GM18907 (cell line): ENCODE measurements around the gene LEMD1.

Experiments used
- ATAC-seq: cut with Tn5 transposase; IDR thresholded peaks from one replicate; pipeline ENCODE4 v1.9.1; 2021; ENCODE audit warnings: mild to moderate bottlenecking, moderate library complexity; ENCODE audit not compliant: unreplicated experiment

Gene LEMD1, protein sequence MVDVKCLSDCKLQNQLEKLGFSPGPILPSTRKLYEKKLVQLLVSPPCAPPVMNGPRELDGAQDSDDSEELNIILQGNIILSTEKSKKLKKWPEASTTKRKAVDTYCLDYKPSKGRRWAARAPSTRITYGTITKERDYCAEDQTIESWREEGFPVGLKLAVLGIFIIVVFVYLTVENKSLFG

DNA sequence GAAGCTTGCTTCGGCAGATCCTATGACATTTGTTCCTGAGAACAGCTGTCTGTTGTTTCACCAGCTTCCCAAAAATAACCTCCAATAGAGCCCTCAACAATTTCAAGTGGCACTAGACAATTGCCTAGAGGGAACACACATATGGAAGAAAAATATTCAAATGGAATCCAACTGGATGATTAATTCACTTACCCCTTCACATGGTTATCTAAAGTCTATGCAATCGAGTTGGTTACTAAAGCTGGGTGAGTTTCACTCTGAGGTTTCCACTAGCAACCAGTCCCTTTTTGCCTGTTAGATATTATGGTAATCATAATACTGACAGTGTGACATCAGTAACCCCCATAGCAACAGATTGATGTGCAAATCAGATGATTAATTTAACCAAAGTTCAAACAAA lies at the start of gene LEMD1:
LEMD1 (minus strand) TSS at position 259 of the 400 bp plus-strand sequence. CDS start 1,520 bp downstream, outside the sequence.
- no peak for ATAC-seq

DNA sequence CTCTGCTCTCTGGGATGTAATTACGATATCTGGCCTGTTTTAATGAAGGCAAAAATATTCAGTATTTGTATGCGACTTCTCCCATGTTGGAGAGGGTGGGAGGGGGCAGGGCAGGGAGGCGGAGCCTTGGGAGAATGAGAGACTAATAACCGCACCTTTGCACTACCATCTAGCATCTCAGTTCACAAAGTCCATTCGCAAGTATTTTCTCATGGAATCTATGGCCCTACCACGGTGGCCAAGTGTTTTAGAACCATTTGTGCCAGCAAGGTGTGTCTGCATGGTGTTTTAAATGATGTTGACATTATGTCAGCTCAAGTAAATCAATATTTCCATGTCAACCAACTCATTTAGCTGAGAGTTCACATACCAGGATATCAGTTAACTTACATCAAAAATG lies 48.3 kb upstream of the LEMD1 start:
- ATAC-seq: no peak

DNA sequence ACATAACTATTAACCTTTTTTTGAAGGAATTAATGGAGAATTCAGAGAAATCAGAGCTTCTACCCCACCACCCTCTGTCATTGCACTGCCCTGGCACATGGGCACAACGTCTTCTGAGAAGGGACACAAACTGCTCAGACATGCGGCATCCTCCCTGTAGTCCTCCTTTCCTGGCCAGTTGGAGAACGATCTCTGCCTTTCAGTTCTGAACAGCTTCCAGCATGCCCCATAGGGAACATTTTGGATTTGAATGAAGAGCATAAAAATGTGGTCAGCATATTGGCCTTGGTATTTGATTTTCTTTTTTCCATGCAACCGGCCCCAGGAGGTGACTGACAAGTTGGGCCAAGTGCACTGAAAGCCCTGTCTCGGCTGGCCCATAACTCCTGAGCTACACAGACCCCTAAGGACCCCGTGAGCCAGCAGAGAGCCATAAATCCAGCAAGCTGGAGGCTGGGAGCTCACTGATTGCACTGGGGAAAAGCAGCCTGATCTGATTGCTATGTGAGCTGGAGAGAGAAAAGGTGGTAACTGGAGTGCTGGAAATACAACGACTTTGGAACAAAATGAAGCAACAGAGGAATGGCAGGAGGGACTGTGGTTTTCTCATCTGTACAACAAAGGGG lies 44.9 kb upstream of the LEMD1 start:
- ATAC-seq: no peak

DNA sequence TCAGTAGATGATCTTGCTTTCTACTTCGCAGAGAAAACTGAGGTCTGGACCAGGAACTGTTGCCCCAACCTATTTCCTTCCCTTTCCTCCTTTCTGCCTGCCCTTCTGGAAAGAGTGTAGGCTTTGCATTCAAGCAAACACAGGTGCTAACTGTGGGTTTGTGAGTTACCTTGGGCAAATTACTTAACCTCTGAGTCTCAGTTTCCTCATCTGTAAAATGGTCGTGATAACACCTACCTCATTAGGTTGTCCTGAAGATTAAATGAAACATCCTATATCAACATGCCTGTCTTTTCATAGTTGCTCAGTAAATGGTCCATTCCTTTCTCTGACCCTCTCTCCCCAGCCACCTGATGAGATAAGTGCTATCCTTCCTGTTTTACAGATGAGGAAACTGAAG lies 43.5 kb upstream of the LEMD1 start:
- no peak for ATAC-seq

DNA sequence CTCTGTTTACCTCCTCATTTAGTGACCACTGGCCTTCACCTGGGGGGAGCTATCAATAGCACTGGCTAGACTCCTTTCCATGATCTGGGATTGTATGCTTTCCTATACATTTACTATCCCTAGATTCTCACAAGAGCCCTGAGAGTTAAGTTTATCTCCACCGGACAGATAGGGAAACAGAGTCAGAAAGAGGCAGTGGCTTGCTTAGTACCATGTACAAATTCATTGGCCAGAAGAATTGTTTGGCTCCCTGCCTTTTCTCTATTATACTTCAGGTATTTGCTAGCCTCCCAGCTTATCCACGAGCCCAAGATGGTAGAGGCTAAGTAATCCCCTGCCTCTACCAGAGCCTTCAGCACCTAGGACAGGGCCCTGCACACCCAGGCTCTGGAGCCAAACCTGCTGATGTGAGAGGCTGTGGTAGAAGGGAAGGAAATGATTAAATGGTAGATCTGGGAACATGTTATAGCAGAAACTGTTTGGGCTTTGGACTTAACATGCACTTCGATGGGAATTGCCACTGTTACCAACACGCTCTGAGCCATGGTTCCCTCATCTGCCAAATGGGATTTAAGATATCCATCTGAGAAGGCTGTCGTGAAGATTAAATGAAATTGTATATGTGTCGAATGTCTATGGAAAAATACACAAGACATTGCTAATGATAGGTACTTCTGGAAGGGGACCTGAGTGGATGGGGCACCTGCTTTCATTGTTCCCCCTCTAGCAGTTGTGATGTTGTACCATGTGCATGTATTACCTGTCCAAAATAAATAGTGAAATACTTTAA lies 37.1 kb upstream of the LEMD1 start:
- no peak for ATAC-seq

DNA sequence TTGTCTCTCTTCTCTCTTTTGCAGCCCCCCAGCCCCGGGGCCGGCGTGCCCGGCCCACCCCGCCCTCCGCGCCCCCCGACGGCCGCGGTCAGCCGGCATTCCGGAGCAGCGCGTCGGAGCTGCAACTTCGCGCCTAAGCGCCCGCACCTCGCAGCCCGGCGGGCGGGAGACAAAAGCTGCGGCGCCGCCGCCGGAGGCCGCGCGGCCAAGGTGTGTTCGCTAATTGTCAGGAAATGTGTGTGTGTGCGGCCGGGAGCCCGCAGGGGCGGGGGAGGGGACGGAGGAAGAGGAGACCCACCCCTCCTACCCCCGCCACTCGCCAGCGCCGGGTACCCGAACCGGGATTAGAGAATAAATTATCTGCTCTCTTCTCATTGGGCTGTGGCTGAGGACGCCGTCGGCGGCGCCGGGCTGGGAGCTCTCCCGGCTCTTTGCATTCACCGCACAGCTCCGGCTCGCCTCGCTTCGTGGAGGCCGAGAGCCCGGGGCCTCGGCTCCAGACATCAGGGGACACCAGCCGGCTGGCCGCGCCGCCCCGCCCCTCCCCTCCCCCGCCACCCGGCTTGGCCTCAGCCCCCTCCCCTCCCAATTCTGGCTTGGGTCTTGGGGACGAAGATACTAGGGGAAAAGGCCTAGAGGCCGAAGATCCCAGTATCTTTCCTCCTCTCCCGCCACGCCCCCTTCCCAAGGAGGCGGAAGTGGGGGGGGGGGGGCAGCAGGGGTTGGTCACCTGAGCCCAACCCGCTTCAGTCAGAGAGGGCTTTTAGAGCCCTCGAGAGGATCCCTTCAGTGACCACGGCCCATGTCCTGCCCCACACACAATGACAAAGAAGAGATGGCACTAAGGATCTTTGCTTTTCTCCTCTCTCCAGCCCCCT lies 35.3 kb upstream of the LEMD1 start:
- no peak for ATAC-seq

DNA sequence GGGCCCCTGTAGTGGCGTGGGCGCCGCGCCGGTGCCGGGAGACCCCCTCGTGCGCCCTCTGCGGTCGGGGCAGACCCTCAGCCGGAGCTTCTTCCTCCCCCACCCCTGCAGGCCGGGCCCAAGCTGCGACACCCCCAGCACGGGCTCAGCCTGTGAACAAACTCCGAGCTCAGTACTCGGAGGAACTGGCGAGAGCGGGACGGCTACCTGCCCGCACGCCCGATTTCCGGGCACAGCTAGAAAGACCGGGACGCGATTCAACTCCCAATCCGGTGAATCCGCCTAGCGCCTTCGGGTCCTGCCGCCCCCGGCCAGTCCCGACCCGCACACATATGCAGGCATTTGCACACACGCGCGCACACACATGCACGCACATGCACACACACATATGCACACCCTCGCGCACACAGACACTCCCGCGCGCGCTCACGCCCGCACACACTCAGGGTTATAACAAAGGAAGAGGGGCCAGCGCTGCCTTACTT lies 34.6 kb upstream of the LEMD1 start:
- no peak for ATAC-seq

DNA sequence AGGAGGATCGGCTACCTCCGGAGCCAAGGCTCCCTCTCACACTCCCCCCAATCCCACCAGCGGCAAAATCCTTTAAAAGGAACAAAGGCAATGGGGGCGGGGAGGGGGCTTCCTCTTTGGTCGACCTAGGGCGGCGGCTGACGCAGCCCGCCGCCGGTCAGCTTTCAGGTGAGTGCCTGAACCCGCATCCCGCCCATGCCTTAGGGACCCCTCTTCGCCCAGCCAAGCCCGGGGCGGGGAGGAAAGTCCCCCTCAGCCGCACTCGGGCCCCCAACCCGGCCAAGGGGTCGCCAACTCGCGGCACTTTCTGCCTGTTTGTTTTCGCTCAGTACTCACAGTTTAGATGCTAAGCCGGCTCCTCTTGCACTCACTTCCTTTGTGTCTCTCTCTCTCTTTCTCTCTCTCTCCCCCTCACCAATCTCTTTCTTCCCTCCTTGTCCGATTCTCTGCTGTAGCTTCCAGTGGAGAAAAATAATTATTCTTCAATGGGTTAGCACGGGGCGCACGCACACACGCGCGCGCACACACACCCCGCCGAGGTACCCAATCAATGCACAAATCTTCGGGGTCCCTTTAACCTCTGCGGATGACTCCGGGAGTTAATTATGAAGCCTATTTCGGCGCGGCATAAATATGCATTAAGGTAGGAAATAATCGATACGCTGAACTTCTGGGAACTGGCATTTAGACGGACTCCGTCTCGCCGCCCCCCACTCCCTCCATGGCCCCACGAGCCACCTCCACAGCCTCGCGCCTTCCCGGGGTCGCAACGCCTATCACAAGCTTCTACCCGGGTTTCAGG lies 33.9 kb upstream of the LEMD1 start, which contains the start of gene BLACAT1:
BLACAT1 (minus strand) TSS at position 465 of the 802 bp plus-strand sequence.
- no peak for ATAC-seq

DNA sequence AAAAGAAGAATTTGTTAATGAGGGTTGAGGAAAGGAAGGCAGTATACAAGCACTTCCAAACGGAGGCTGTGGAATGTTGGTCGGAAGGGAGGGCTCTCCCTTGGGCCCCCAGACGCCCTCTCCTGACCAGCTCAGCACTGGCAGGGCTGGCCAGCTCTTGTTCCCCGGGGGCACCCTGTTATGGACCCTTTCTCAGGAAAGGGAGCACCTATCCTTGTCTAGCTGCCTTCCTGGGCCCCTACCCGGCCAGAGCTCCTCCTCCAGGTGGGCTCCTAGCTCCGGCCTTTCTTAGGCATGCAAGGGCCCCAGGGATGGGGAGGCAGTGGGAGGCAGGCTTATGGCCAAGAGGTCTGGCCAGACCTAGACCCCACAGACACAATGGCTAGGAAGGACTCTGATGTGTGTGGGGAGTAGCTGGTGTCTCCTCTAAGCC lies 33.1 kb upstream of the LEMD1 start:
- no peak for ATAC-seq

DNA sequence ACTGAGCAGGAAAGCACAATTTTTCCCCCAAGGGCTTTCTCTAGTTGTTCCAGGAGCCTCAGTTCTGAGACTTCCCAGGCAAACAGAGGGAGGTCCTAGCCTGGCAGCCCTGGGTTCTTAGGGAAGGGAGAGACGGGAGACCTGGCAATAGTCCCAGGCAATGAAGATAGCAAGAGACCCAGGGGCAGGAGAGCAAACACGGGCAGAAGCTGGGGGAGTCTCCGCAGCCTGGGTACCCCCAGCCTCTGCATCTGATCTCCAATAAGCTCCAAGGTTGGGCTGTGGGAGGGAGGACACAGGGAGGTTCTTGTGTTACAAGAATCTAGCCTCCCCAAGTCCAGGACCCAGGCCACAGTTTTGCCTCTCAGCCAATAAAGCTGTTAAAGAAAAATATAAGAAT lies 31.6 kb upstream of the LEMD1 start:
- no peak for ATAC-seq

DNA sequence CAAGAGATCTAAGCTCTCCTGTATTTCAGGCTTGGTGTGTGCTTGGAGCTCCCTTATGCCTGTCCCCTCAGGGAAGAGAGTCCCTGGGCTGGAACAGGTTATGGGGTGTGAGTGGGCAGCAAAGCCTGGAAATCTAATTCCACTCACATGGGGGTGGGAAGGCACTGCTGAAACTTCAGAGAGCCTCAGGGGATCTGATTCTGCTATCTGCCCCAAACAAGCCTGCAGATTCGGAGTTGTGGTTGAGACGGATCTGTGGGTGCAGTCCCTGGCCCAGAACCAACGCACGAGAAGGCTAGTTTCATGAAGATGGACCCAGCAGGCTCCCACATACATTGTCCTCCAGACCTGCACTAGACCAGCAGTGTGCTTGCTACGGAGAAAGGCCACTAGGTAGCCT lies 31.1 kb upstream of the LEMD1 start:
- ATAC-seq: no peak

DNA sequence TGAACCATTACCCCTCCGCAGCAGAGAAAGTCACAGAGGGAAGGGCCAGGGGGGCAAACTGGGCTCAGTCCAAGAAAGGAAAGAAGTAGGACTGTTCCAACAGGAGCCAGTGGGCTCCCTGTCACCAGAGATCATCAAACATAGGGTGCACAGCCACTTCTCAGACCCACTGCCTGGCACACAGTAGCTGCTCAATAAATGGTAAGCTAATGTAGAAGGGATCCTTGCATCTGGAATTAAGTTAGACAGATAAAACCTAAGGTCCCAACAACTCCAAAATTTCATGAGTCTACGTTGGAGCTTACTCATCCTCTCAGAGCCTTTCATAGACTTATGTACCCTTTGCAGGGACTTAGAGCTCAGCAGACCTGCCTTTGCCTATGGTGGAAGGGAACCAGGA lies 30.5 kb upstream of the LEMD1 start:
- no peak for ATAC-seq

DNA sequence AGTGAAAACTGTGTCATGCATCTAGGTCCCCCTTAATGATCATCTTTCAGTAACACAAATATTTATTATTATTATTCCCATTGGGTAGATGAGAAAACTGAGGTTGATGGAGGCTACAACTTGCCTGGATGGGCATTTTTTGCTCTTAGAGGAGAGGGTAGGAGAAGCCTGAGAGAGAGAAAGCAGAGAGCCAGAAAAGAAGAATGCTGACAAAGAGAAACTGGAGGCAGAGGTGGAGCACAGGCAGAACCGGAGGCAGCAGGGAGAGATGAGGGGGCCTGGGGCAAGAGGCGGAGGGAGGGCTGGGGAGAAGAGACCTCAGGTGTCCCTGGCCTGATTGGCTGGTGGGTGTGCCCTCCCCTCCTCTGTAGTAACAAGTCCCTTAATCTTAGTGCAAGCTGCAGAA lies 29.9 kb upstream of the LEMD1 start:
- ATAC-seq: no peak

DNA sequence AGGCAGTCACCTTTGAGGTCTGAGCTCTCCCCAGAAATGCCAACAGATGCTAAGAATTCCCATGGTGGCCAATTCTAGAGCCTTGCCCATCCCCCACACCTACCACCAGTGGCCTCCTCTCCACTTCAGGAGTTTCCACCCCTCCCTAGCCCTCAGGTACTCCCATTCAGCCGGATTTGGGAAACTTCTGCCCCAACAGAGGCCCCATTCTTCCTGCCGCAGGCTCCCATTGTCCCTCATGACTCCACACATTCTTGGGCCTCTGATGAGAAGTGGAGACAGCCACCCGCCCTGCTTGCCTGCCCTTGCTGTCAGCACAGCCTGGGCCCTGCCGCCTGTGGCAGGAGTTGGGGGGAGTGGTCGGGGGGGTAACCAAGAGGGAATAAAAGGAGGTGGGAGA lies 29.3 kb upstream of the LEMD1 start:
- ATAC-seq: no peak

DNA sequence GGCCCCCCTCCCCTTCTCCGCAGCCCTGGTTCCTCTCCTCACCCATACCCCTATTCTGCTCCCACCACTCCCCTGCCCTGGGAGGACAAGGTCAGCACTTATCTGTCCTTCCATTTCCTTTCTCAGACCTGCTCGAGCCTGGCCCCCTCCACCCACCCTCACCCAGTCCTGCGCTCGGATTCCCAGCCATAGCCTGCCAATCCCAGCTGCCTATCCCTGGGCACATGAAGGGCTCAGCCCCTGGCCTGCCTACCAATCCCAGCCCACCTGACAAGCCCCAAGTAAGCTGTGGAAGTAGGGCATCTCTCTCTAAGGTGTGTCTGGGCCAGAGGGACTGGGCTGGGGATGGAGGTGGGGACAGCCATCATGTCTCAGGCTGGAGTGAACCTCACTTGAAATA lies 28.6 kb upstream of the LEMD1 start:
- ATAC-seq: no peak

DNA sequence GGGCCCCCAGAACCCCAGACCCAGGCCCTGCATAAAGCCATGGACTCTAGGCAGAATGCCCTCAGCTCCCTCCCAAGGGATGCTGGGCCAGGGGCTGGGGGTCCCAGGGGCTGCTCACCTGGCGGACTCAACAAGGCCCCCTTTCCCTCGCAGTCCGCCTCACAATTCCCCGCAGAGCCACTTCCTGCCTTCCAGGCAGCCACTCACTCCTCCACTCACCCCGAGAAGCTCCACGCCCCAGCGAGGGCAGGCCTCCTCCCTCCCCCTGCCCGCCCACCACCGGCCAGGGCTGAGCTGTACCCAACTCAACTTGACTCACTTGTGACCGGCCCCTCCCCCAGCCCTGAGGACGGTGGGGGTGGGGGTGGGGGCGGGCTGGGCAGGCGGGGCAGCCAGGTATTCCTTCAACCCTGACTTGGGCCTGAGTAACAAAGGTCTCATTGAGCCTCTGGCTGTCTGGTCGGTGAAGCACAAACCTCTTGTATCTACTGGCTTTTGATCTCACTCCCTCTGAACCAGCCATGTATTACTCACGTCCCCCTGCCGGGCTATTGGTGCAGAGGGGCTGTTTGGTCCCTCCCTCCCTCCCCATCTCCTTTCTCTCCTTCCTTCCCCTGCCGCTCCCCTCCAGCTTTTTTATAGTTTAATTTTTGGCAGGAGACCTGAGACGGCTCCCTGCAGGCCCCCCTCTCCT lies 28.0 kb upstream of the LEMD1 start:
- no peak for ATAC-seq

DNA sequence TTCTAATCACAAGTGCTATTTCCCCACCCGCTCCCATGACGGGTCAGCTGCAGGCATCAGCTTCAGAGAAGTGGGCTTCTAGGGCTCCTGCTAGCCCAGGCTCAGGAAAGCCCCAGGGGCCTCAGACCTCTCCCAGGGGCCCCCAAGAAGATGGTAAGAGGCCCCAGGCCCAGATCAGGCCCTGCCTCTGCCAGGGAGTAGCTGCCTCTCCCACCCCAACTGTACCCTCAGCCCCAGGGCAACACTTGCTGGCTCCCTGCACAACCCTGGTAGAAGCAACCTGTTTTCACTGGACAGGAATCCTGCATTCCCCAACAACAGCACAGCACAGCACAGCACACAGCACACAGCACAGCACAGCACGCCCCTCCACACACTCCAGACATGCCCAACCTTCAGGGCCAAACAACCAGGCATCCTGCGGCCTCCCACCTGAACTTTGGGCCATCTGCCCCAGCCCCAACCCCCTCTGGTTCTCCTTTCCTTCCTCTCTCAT lies 27.4 kb upstream of the LEMD1 start:
- ATAC-seq: no peak

DNA sequence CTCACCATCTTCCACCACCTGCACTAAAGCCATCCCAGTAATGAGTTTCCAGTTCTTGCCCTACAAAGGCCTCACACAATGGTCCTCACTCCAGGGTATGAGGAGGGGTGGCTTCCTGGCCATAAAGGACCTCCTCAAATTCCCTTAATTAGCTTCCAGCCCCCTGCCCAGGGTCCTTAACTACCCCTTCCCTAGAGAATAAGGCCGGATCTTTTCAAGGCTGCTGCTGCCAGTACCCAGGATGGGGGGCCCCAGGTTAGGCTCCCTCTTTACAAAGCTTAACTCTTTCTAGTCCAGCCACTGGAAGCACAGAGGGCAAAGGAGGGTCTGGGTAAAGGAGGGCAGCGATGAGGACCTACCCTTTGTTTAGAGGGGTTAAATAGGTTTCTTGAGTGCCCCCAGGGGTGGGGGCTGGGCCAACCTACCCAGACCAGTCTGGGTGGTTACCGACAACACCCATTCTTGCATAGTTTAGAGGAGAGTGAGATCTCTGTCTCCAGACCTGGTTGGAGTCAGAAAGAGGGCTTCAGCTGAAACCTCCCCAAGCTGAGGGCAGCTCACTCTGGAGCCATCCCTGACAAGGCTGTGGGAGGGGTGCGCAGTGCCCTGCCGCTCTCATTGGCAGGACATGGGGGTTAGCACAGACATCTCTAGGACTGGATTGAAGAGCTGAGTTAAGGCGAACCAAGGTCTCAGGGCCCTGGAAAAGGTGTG lies 26.8 kb upstream of the LEMD1 start:
- no peak for ATAC-seq
